ENCODE measurements around the gene ATP6V1G2. TPM values are rescaled to one million over a fixed set of nuclear protein-coding genes. Genes with fewer than 3 reads are reported as not detected.
"Not testable (repeated sequence)": the region's sequence is repeated elsewhere in the genome, so short reads cannot be mapped to it uniquely, and the experiment has no call there.

ATP6V1G2 gene
- total RNA-seq, 2 experiments from 2014 or later: 1.0 to 3.8 TPM

GRCh38 chr6:31528821-31529328, 17.5 kb downstream of the ATP6V1G2 start, which contains the start of gene MCCD1:
Gene MCCD1 (plus strand): TSS chr6:31528962. CDS start chr6:31529015, 53 bp downstream.
- H3K27me3 Mint-ChIP-seq: no peaks in the 10 kb centered on the region
- H3K27ac Mint-ChIP-seq: no peak within 1 kb of the TSS

GRCh38 chr6:31528307-31528777, 18.1 kb downstream of the ATP6V1G2 start:
- DNase-seq (no peak), ATAC-seq (peak; percentile 32)
- H3K36me3 Mint-ChIP-seq: peaks cover 30% of the 10 kb centered on the region
- CTCF ChIA-PET: interaction anchor here (0.7 to 1.5 kb wide), 2 partner anchors 13 to 48 kb away, joined by 3 to 5 read pairs; partner anchors contain the start of gene DDX39B
- H3K27ac Mint-ChIP-seq: no peak overlapping the region
- H3K4me1 Mint-ChIP-seq: peaks cover 4% of the 10 kb centered on the region
- H3K4me3 Mint-ChIP-seq: no peak overlapping the region
- no peaks in the 10 kb centered on the region for H3K9me3 Mint-ChIP-seq (ENCODE audit: low read depth)
- no peaks in the 10 kb centered on the region for H3K27me3 Mint-ChIP-seq

More at GRCh38 chr6:31528821-31529328, 17.5 kb downstream of the ATP6V1G2 start, which contains the start of gene MCCD1:
- peaks cover 35% of the 10 kb centered on the region for H3K36me3 Mint-ChIP-seq
- no peak within 1 kb of the TSS for H3K4me3 Mint-ChIP-seq
- DNase-seq (no peak), ATAC-seq (peak; percentile 19)
- CTCF ChIA-PET: interaction anchor here (1.5 kb wide), 1 partner anchor 12 kb away, joined by 5 read pairs; the partner anchor contains the start of gene DDX39B
- no peaks in the 10 kb centered on the region for H3K9me3 Mint-ChIP-seq (ENCODE audit: low read depth)
- peaks cover 8% of the 10 kb centered on the region for H3K4me1 Mint-ChIP-seq

GRCh38 chr6:31525932-31526591, 20.3 kb downstream of the ATP6V1G2 start:
- no peaks in the 10 kb centered on the region for H3K9me3 Mint-ChIP-seq (ENCODE audit: low read depth)
- H3K27ac Mint-ChIP-seq: no peak overlapping the region
- DNase-seq: peak; percentile 36
- no peak overlapping the region for H3K4me3 Mint-ChIP-seq
- peaks cover 12% of the 10 kb centered on the region for H3K36me3 Mint-ChIP-seq
- CTCF ChIA-PET: no interaction called here
- H3K4me1 Mint-ChIP-seq: no peaks in the 10 kb centered on the region
- H3K27me3 Mint-ChIP-seq: peaks cover 17% of the 10 kb centered on the region
- ATAC-seq: peak; percentile 31

- Mint-ChIP-seq H3K27me3 (peaks cover 22% of the 10 kb centered on the region), H3K27ac (no peak overlapping the region), H3K36me3 (peaks cover 7% of the 10 kb centered on the region), H3K4me1 (no peaks in the 10 kb centered on the region), H3K4me3 (no peak overlapping the region), H3K9me3 (ENCODE audit: low read depth) (no peaks in the 10 kb centered on the region)
- DNase-seq (no peak), ATAC-seq (no peak)
- CTCF ChIA-PET: no interaction called here
These were observed 20.9 kb downstream of the ATP6V1G2 start for GRCh38 chr6:31525553-31525931.

DNA sequence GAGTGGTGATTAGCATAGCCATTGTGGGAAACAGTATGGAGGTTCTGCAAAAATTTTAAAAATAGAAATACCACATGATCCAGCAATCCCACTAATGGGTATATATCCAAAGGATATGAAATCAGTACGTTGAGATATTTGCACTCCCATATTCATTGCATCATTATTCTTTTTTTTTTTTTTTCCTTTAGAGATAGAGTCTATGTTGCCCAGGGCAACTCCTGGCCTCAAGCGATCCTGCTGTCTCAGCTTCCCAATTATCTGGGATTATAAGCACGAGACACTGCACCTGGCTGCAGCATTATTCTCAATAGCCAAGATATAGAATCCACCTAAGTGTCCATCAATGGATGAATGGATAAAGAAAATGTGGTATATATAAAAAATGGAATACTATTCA, 24.6 kb downstream of the ATP6V1G2 start:
- Mint-ChIP-seq H3K9me3 (ENCODE audit: low read depth) (no peaks in the 10 kb centered on the region), H3K27me3 (peaks cover 38% of the 10 kb centered on the region), H3K4me3 (no peak overlapping the region), H3K36me3 (no peaks in the 10 kb centered on the region), H3K27ac (no peak overlapping the region), H3K4me1 (no peaks in the 10 kb centered on the region)
- DNase-seq: no peak
- CTCF ChIA-PET: no interaction called here
- no peak for ATAC-seq

GRCh38 chr6:31513456-31514165, 32.8 kb downstream of the ATP6V1G2 start:
- CTCF ChIA-PET: interaction anchor here (0.6 to 3.2 kb wide), 2 partner anchors 19 to 83 kb away, joined by 3 to 7 read pairs; no protein-coding TSS in a partner anchor
- Mint-ChIP-seq H3K27me3 (peaks cover 10% of the 10 kb centered on the region), H3K4me3 (no peak overlapping the region), H3K9me3 (ENCODE audit: low read depth) (no peaks in the 10 kb centered on the region), H3K4me1 (no peaks in the 10 kb centered on the region), H3K36me3 (peaks cover 28% of the 10 kb centered on the region), H3K27ac (no peak overlapping the region)
- no peak for ATAC-seq
- peak; percentile 36 for DNase-seq

DNA sequence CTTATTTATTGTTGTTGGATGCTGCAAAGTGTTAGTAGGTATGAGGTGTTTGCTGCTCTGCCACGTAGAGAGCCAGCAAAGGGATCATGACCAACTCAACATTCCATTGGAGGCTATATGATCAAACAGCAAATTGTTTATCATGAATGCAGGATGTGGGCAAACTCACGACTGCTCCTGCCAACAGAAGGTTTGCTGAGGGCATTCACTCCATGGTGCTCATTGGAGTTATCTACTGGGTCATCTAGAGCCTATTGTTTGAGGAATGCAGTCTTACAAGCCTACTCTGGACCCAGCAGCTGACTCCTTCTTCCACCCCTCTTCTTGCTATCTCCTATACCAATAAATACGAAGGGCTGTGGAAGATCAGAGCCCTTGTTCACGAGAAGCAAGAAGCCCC, 36.4 kb downstream of the ATP6V1G2 start:
- H3K9me3 Mint-ChIP-seq (ENCODE audit: low read depth): no peaks in the 10 kb centered on the region
- H3K36me3 Mint-ChIP-seq: peaks cover 57% of the 10 kb centered on the region
- H3K27ac Mint-ChIP-seq: no peak overlapping the region
- no peaks in the 10 kb centered on the region for H3K27me3 Mint-ChIP-seq
- CTCF ChIA-PET: no interaction called here
- ATAC-seq (no peak), DNase-seq (no peak)
- H3K4me3 Mint-ChIP-seq: no peak overlapping the region
- H3K4me1 Mint-ChIP-seq: no peaks in the 10 kb centered on the region

GRCh38 chr6:31509036-31509435, 37.4 kb downstream of the ATP6V1G2 start:
- CTCF ChIA-PET; ATAC-seq; H3K4me3 Mint-ChIP-seq; H3K27ac Mint-ChIP-seq; H3K4me1 Mint-ChIP-seq; DNase-seq; H3K27me3 Mint-ChIP-seq; H3K9me3 Mint-ChIP-seq (ENCODE audit: low read depth): not testable (repeated sequence)
- peaks cover 62% of the 10 kb centered on the region for H3K36me3 Mint-ChIP-seq

- Mint-ChIP-seq H3K36me3 (peaks cover 50% of the 10 kb centered on the region), H3K27ac (no peak overlapping the region), H3K4me1 (peaks cover 43% of the 10 kb centered on the region), H3K4me3 (no peak overlapping the region), H3K27me3 (no peaks in the 10 kb centered on the region), H3K9me3 (ENCODE audit: low read depth) (no peaks in the 10 kb centered on the region)
- ATAC-seq (no peak), DNase-seq (no peak)
- CTCF ChIA-PET: no interaction called here
These were observed 43.8 kb downstream of the ATP6V1G2 start for GRCh38 chr6:31502586-31502985.

DNA sequence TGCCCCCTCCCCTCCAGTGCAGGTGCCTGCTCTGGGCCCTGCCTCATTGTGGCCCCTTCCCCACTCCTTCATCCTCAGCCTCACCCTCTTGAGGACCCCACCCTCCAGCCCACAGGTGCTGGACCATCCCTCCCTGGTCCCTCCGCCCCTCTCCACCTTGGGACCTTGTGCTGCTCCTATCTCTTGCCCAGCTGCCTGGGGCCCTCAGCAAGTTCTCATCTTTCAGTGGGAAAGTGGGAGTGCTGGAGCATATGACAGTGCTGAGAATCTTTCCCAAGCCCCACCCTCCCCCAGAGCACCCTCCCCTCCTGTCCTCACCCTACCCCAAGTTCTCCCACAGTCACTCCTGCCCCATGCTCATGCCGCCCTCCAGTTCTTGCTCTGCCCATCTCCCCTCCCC, 46.8 kb downstream of the ATP6V1G2 start:
- H3K27me3 Mint-ChIP-seq; H3K27ac Mint-ChIP-seq; ATAC-seq; H3K4me3 Mint-ChIP-seq; H3K9me3 Mint-ChIP-seq (ENCODE audit: low read depth); DNase-seq: not testable (repeated sequence)
- H3K36me3 Mint-ChIP-seq: peaks cover 31% of the 10 kb centered on the region
- CTCF ChIA-PET: interaction anchor here (7.8 kb wide), 1 partner anchor 41 kb away, joined by 88 read pairs; the partner anchor contains the start of gene DDX39B
- H3K4me1 Mint-ChIP-seq: peaks cover 66% of the 10 kb centered on the region

- Mint-ChIP-seq H3K4me1 (peaks cover 63% of the 10 kb centered on the region), H3K9me3 (ENCODE audit: low read depth) (no peaks in the 10 kb centered on the region), H3K27ac (peak overlapping the region; percentile 25), H3K27me3 (no peaks in the 10 kb centered on the region), H3K36me3 (peaks cover 27% of the 10 kb centered on the region), H3K4me3 (peak overlapping the region; percentile 76)
- DNase-seq (no peak), ATAC-seq (no peak)
- CTCF ChIA-PET: interaction anchor here (0.6 to 7.8 kb wide), 5 partner anchors 42 to 123 kb away, joined by 3 to 88 read pairs (median 25); partner anchors contain the start of genes ATP6V1G2, DDX39B and NFKBIL1
These were observed 47.7 kb downstream of the ATP6V1G2 start for GRCh38 chr6:31498748-31499147.

- CTCF ChIA-PET: interaction anchor here (0.6 to 7.8 kb wide), 7 partner anchors 14 to 123 kb away, joined by 3 to 88 read pairs (median 5); partner anchors contain the start of genes ATP6V1G2, DDX39B and NFKBIL1
- peaks cover 24% of the 10 kb centered on the region for H3K36me3 Mint-ChIP-seq
These were observed 48.6 kb downstream of the ATP6V1G2 start, which contains the start of gene MICB for GRCh38 chr6:31497531-31498476. Gene MICB (plus strand): TSS chr6:31498145. CDS start chr6:31498194, 49 bp downstream.

More at GRCh38 chr6:31497531-31498476, 48.6 kb downstream of the ATP6V1G2 start, which contains the start of gene MICB:
- Mint-ChIP-seq H3K27me3 (no peaks in the 10 kb centered on the region), H3K4me1 (peaks cover 64% of the 10 kb centered on the region), H3K27ac (peak within 1 kb of the TSS; percentile 83), H3K9me3 (ENCODE audit: low read depth) (no peaks in the 10 kb centered on the region), H3K4me3 (peak within 1 kb of the TSS; percentile 76)
- peak; percentile 91 for DNase-seq
- ATAC-seq: peak; percentile 70

All from activated CD8-positive, alpha-beta memory T cell treated with anti-CD3 and anti-CD28 coated beads, Interleukin-2, amount 10 ng/mL, durations not matched to agents 7 days and 5 days (primary cell).